GM21390 (cell line): Measurements from ENCODE around the gene MAP3K12.
"Not testable (repeated sequence)": the region's sequence is repeated elsewhere in the genome, so short reads cannot be mapped to it uniquely, and the experiment has no call there.

Experiments used
- ATAC-seq: cut with Tn5 transposase; IDR thresholded peaks from one replicate; pipeline ENCODE4 v1.9.1; 2021; ENCODE audit not compliant: unreplicated experiment

MAP3K12 gene, protein sequence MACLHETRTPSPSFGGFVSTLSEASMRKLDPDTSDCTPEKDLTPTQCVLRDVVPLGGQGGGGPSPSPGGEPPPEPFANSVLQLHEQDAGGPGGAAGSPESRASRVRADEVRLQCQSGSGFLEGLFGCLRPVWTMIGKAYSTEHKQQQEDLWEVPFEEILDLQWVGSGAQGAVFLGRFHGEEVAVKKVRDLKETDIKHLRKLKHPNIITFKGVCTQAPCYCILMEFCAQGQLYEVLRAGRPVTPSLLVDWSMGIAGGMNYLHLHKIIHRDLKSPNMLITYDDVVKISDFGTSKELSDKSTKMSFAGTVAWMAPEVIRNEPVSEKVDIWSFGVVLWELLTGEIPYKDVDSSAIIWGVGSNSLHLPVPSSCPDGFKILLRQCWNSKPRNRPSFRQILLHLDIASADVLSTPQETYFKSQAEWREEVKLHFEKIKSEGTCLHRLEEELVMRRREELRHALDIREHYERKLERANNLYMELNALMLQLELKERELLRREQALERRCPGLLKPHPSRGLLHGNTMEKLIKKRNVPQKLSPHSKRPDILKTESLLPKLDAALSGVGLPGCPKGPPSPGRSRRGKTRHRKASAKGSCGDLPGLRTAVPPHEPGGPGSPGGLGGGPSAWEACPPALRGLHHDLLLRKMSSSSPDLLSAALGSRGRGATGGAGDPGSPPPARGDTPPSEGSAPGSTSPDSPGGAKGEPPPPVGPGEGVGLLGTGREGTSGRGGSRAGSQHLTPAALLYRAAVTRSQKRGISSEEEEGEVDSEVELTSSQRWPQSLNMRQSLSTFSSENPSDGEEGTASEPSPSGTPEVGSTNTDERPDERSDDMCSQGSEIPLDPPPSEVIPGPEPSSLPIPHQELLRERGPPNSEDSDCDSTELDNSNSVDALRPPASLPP

DNA sequence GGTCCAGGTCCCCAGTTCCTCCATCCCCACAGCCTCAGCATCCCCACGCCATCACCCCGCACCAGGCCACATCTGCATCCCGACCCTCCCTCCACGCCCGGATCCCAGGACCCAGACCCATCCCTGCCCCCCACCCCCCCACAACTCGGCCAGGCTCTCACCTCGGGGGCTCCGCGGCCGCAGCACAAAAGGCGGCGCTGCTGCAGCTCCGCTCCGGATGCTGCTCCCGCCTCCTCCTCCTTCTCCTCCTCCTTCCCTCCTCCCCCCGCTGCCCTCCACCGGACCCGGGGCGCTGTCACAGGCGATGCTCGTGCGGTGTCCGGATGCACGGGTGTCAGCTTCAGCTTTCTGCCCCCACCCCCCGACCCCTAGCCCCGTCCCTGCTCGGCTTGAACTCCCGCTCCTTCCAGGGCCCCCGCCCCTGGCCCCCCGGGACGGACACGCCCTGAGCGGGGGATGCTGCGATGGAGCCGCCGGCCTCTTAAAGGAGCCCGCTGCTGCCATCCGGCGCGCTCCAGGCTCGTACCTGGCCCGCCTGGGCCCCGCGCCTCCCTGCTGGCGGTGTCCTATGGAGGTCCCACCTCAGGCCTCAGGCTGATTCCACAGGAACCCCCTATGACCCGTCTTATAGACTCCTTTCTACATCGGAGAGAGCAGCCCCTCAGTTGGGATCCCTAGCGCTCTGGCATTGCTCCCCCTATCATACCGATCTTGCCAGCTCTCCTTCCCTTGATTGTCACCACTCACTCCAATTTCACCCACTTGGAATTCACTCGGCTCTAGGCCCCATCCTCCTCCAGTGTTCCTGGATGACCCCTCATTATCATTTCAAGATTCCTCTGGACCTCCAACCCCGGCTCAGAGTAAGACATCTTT lies at the start of gene MAP3K12:
Gene MAP3K12 (minus strand): TSS at position 193 of the 876 bp plus-strand sequence. CDS start 12,067 bp downstream, outside the sequence.
- no peak for ATAC-seq

DNA sequence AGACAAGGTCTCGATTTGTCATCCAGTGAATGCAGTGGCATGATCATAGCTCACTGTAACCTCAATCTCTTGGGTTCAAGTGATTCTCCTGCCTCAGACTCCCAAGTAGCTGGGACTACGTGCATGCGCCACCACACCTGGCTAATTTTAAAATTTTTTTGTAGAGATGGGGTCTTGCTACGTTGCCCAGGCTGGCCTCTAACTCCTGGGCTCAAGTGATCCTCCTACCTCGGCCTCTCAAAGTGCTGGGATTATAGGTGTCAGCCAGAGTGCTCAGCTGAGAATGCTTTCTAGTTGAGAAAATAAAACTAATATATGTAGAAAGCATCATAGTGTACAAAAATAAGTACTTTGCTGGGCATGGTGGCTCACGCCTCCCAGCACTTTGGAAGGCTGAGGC lies 49.1 kb upstream of the MAP3K12 start:
- ATAC-seq: not testable (repeated sequence)

DNA sequence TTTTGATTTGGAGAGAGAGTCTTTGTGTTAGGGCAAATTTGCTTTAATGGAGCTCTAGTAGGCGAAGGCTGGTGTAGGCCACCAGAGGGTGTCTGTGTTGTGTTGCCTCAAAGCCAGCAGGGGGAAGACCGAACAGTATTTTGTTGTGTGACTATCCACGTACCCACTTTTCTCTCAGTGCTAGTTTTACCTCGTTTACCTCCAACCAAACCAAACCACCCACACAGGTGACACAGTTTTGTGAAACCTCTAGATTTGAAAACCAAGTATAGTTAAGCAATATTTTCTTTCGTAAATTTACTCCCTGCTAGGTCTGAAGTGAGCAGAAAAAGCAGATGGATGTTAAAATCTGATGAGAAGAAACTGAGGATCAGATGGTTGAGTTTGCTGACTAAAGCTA lies 44.3 kb upstream of the MAP3K12 start:
- ATAC-seq: peak; percentile 66

DNA sequence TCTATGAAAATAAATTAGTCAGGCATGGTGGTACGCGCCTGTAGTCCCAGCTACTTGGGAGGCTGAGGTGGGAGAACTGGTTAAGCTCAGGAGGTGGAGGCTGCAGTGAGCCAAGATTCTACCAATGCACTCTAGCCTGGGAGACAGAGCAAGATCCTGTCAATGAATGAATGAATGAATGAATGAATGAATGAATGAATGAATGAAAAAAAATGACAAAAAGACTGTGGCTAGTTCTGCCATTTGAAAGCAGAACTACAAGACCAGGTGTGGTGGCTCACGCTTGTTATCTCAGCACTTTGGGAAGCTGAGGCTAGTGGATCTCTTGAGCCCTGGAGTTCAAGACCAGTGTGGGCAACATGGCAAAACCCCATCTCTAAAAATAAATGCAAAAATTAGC lies 40.3 kb upstream of the MAP3K12 start:
- ATAC-seq: no peak

DNA sequence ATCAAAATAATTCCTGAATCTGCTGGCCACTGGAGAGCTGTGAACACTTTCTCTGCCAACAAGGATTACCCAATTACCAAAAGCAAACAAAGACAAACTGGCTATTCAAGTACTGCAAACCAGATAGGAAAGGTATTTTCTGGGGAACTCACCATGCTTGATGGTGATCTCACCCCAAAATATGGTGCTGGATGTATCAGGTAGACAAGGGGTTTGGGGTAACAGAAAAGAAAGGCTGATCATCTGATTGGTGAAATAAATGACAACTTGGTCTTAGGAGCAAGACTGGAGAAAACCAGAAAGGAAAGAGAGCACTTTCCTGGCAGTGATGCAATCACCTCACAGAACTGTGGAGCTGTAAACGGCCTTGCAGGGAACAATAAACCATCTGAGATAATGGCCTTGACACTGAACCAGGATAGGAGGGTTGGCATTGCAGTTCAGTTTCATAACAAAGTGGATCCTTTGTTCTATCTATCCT lies 39.0 kb upstream of the MAP3K12 start:
- no peak for ATAC-seq

DNA sequence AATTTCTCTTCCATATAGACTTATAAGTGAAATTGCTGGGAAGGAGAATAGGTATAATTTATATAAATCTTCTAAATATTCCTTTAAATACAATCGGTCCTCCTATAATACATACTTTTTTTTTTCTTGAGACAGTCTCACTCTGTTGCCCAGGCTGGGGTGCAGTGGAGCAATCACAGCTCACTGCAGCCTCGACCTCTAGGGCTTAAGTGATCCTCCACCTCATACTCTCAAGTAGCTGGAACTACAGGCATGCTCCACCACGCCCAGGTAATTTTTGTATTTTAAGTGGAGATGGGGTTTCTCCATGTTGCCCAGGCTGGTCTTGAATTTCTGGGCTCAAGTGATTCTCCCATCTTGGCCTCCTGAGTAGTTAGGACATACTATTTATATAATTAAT lies 37.7 kb upstream of the MAP3K12 start:
- no peak for ATAC-seq

DNA sequence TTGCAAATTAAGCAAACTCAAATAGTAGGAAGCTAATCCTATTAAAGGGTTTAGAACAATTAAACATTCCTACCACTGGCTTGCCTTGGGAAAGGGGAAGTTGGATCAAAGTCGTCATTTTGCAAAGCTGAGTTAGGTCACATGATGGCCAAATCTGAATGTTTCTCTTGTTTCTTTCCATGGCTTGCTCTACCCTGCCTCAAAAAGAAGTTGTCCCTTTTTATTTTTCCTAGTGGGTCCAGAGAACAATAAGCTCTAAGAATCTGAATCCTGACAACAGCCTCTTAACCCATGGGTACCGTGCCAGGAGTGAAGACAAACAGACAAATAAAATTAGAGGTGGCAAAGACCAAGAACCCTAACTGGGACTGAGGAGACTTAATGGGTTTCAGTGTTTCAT lies 34.2 kb upstream of the MAP3K12 start:
- ATAC-seq: no peak

DNA sequence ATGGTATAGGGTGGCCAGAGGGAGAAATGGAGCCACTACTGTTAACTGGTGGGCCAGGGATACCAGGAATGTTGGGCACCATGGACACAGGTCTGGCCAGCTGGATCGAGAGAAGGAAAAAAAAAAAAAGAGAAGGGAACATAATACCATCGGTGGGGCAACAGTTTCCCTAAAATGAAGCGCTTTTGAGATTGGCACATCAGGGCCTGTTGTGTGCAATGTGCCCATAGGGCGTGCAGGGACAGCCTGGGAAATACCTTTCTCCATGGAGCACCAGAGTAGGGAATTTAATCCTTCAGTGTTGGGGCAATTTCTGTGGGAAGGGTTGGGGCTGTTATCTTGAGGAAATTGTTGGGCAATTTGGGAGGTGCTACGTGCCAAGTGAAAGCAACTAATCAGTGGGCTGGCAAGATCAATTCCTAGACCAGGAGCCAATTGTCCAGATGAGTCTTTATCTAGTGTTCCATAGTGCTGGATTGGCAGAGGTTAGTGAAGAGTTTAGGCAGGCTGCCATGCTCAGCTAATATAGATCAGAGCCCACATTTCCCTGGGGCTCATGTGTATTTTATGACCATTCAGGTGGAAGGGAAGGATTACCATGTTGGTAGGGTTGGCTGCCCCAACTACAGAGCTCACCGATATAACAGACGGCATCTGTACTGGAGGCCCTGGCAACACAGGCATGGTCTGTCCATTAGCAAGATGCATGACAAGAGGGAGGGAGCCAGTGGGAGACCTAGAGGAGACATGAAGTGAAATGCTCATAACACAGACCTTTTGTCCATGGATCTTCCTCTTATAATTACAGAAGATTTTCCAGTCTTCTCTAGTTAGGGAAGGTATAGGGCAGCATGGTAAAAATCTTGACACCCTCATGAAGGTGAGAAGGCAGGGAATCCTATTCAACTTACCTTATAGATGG lies 33.5 kb upstream of the MAP3K12 start:
- no peak for ATAC-seq

DNA sequence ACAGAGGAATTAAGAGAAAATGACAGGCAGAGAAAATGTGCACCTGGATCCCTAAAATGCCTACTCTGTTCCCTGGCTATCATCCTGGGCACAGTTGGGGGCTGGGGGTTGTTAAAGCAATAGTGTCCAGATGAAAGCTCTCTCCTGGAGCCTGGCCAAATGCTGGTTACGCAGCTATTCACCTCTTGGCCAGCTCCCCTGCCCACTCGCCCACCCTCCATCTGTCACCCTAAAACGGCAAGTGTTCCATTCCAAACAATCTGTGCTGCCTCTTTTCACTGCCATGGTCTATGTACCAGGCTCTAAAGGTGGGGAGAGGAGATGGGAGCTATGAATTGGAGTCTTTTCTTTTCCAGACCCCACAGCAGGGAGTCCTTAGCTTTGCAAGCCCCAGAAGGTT lies 32.8 kb upstream of the MAP3K12 start:
- ATAC-seq: no peak

DNA sequence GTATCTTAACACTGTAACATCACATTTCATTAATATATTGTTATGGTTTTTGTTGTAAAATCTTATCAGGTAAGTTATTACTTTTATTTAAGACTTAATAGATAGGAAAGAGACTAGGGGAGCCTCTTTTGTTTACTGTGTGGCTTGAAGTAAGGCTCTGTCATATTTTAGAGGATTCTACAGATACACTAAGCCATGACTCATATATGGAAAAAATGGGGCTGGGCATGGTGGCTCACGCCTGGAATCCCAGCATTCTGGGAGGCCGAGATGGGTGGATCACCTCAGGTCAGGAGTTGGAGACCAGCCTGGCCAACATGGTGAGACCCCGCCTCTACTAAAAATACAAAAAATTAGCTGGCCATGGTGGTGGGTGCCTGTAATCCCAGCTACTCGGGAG lies 31.7 kb upstream of the MAP3K12 start:
- ATAC-seq: no peak

DNA sequence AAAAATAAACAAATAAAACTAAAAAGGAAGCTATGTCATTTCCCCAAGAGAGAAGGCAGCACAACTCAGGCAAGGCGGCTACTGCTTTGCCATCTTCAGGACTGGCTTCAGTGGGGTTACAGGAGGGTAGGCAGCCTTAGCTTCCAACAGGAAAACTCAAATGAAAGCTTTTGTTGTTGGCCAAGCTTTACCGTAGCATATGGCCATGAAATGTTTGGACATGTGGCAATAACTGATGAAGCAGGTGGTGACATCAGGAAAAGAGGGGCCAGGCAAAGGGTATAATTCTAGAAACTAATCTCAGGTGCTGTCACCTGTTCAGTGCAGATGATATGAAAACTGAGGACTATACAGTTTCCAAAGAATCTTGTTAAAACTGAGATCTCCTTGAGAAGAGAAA lies 30.8 kb upstream of the MAP3K12 start:
- ATAC-seq: no peak

DNA sequence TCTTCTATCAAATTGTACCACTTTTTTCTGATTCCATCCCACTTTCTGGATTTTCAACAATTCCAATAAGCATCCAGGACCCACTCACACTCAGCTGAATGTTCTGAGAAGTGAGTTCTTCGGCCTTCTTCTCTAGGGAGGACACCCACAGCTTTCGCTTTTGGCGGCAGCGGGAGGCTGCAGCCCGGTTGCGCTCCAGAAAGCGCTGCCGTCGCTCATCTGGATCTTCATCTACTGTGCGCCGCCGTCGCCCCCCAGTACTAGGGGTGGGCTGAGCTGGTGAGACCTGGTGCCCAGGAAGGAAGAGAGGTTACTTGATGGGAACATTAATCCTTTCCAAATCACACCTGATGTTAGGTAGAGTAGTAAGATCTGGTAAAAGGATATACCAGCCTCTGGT lies 25.2 kb upstream of the MAP3K12 start:
- no peak for ATAC-seq

DNA sequence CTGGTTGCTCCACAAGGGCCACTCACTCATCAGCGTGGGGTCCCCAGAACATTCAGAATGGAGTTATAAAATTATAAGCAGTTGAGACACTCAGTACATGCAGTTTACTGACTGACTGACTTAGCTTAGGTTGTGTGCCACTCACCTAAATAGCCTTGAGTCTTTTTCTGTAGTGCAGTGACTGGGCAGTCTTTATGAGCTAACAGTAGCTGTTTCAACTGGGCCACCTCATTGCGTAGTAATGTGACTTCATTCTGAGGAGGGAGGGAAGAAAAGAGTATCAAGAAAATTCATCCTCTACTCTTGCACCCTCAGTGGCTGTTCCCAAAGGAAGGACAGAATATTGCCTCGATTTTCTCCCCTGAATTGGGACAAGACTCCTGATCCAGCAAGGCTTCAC lies 23.9 kb upstream of the MAP3K12 start:
- no peak for ATAC-seq

DNA sequence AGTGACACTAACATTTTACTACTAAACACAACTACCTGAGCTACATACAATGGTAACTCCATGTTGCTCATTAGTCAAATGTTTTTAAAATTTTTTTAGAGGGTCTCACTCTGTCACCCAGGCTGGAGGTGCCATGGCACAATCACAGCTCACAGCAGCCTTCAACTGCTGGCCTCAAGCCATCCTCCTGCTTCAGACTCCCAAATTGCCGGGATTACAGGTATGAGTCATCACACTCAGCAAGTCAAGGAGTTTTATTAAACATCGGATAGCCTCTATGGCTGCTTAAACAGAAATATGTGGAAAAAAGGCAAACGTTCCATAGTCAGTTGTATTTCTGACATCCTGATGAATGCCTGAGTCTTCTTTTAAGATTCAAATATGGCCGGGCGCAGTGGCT lies 19.1 kb upstream of the MAP3K12 start:
- ATAC-seq: no peak

DNA sequence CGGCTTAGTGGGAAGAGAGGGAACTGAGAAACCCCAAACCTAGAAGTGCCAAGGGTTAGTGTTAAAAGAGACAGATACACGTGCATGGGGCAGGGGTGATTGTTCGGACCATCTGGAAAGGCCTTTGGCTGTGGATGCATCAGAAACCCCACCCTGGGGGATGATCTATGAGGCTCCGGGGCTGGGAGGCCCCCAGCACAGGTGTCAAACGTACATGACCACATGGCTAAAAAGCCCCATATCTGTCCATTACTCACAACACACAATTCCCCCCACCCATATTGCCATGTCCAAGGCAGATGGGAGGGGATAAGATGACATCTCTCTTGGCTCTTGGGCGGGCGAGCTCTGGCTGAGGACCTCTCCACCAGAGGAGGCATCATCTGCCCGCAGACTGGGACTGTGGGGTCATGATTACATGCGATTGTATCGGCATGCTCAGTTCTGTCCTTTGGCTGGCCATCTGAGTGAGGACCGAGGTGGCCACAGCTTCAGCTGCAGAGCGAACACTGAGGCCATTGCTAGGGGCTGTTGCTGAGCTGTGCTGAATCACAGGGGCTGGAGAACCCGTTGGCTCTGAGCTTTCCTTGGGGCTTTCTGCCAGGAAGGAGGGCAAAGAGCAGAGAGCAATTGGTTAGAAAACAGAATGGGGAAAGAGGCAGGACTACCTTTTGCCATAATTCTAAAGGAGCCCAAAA lies 17.6 kb upstream of the MAP3K12 start:
- no peak for ATAC-seq

DNA sequence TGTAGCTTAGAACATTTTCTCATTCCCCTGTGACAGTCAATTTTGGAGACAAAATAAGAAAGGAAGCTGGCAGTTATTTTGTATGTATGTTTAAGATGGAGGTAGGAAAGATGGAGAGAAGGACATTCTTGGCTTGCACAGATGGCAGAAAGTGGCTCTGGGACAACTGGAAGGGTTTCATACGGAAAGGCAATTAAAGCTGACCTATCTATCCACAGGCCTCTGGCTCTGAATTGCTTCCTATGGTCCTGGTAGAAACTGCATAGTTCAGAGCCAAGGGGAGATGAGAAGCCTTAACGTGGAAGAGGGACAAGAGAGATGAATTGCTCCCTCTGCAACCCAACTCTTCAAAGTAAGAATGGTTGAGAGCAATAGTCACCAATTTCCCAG lies 16.0 kb upstream of the MAP3K12 start:
- ATAC-seq: no peak

DNA sequence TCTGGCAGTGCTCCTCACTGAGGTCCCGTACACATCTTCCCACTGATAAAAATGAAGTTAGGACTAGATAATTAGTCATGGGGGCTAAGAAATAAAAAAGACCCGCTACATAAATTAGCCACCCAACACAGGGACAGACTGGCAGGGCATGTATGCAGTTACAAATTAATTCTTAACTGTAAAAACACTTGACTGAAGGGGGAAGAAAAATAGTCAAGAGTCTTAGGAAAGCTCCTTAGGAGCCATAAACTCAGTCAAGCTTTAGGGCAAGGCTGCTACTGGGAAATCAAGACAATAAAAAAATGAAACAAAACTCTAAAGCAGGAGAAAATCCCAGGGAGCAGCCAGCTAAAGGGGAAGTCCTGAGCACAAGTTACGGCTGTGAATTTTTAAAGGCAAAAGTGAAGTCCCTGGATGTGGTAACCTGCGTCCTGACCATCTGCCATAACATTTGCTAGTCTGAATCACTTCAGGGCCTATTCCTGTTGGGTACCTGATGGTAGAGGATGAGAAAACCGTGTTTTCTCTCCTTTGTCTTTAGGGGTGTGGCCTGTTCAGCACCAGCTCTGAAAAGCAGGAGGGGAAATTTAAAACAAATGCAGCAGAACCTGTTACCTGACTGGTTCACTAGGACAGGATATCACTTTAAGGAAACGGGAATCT lies 15.5 kb upstream of the MAP3K12 start:
- ATAC-seq: no peak

DNA sequence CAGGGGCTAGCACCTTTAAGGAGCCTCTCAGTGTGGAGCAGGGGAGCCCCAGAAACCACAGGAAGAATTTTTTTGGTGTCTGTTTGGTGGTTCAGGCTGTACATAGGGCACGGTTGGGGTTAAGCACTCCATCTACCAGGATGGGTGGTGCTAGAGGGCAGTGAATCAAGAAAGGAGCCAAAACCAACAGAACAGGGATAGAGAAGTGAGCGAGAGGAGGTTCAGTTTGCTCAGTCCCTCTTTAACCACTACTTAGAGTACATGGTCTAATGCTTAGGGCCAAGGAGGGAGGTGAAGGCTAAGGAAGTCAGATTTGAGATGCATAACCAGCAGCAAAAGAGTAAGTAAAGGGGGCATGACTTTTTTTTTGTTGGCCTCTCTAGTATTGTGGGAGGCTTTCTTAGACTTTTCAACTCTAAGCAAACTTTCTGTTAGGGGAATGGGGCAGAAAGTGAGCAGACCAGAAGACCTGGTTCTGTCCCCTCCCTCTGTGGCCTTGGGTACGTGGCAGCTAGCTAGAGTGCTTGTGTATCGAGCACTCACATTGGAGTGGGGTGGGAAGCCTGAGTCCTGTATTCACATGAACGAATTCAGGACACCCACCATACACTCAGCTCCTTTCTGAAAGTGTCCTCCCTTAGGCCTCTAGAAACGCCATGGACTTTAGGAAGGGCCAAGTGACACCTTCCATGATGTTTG lies 14.6 kb upstream of the MAP3K12 start:
- no peak for ATAC-seq
